HG03039 (cell line): ENCODE data around the gene KRR1.

Source experiments
- ATAC-seq: cut with Tn5 transposase; IDR thresholded peaks from one replicate; pipeline ENCODE4 v1.9.1; 2021; ENCODE audit warnings: mild to moderate bottlenecking, moderate library complexity; ENCODE audit not compliant: unreplicated experiment

The KRR1 gene

DNA sequence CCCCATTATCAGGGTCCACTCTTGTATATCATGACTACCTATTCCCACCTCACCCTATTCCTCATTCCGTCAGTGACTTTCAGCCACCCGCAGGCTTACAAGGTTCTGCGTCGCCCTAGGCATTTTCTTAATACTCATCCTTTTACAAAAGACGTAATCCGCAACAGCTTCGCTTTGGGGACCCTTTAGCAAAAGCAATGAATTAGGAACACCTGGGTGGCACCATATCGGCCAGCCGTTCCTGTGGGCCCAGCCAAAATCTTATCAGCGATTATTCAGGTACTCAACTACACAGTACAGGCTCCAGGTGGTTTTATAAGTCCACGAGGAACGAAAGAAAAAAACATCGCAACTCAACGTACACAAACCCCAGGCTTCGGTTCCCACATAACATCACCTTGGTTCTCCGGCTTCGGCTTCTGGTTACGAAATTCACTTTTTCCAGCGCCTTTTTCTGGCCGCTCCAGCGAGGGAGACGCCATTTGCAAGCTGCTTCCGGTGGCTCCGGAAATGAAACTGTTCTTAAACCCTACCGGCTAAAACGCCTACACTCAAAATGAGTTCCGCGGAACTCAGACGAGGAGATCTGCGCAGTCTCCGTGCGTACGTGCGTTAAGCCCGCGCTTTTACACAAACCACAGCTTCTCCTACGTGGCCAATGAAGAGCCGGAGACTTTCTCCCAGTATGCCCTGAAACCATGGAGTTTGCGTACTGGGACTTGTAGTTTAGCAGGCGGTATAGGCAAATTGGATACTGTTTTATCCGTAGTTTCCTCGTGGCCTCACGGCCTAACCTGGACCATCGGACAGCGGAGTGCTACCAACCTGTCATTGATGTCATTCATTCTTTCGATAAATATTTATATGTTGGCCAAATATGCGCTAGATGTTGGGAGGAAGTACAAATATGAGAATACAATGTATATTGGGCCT lies at the start of gene KRR1:
KRR1 (minus strand) TSS at position 494 of the 933 bp plus-strand sequence; CDS start at position 482, 12 bp downstream.
- ATAC-seq, result peak; percentile 95

- ATAC-seq, result no peak
Measured at GRCh38 chr12:75560167-75560566, 48.8 kb upstream of the KRR1 start.

DNA sequence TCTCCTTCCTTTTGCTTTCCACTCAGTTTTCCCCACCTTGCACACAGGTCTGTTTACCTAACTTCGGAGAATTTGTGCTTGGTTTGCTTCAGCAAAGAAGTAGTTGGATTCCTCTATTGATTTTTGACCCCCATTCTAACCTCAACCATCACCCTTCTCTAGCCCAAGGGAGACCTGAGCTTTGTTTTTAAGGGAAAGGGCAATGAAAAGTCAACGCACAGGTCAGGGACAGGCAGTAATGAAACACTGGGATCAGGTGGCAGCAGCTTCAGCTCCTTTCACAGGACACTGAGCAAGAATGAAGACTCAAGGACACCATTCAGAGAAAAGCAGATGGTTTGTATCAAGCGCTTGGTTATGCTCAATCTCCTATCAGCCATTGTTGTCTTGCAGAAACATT lies 46.9 kb upstream of the KRR1 start:
- no peak for ATAC-seq

DNA sequence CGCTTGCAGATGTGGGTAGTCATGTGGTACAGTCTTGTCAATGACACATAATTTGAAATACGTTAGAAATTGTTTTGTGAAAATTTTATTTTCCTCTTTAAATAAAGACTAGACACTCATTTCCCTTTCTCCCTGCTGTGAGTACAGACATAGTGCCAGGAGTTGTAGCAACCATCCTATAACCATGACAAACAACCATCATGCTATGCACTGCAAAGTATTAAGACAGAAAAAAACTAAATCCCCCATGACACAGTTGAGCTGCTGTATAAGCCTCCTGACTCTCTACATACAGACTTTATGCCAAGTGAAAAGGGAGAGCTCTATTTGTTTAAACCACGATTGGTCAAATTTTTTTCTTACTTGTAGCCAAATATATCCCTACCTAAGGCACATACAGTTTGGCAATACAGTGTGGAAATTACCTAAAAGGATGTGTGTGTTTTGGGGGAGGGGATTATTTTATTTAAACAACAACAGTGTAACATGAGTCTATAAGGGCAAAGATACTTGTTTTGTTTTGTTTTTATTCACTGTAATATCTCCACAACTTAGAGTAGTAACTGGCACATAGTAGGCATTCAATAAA lies 45.0 kb upstream of the KRR1 start:
- ATAC-seq, result no peak

DNA sequence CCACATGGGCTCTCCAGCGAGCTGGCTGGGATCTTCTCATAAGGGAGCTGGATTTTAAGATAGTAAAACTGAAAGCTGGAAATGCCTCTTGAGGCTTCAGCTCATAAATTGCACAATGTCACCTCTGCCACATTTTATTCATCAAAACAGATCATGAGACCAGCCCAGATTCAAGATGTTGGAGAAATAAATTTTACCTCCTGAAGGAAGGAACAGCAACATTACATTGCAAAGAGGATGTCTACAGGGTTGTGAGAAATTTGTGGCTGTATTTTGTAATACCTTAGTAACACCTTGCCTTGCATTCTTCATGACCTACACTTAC lies 43.1 kb upstream of the KRR1 start:
- no peak for ATAC-seq

DNA sequence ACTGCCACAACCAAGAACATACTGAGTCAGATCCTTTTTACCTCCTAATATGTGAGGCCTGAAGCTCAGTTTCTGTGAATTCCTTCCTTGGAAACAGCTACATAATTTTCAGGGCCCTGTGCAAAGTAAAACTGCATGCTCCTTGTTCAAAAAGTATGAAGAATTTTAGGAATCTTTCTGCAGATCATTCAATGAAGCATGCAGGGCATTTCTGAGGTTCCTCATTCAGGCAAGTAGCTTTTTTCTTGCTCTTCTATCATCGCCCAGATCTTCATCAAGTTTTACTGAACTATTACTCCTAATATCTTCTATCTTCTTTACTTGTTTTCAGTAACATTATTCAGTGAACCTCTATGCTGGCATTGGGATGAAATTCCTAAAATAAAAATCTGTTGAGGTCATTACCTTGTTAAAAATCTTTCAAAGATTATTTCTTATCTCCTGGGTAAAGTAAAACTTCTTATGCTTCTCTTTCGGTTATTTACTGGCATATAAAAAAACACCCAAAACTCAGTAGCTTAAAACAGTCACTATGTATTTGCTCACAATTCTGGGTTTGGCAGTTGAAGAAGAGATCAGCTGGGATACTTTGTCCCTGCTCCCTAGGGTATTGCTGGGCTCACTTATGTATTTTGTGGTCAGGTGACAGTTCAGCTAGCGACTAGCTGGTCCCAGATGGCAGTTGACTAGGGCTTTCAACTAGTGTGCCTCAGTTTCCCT lies 42.6 kb upstream of the KRR1 start:
- no peak for ATAC-seq

GRCh38 chr12:75553398-75553797 lies 42.0 kb upstream of the KRR1 start:
- ATAC-seq, result no peak

DNA sequence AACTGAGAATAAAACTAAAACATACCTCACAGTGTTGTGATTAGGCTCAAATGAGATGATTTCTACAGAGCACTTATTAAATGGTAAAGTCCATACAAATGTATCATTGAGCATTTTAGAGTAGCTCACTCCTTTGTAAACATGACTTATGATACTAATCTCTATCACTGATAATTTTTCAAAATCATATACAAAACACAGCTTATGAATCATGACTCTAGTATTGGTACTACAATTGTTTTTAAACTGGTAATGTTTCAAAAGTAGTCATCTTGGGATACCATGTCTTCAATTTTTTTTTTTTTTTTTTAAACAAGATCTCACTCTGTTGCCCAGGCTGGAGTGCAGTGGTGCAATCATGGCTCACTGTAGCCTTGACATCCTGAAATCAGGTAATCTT lies 40.1 kb upstream of the KRR1 start:
- no peak for ATAC-seq

- ATAC-seq, result no peak
Measured at GRCh38 chr12:75550401-75551240, 39.2 kb upstream of the KRR1 start.

- no peak for ATAC-seq
Measured at GRCh38 chr12:75549989-75550388, 38.6 kb upstream of the KRR1 start.

DNA sequence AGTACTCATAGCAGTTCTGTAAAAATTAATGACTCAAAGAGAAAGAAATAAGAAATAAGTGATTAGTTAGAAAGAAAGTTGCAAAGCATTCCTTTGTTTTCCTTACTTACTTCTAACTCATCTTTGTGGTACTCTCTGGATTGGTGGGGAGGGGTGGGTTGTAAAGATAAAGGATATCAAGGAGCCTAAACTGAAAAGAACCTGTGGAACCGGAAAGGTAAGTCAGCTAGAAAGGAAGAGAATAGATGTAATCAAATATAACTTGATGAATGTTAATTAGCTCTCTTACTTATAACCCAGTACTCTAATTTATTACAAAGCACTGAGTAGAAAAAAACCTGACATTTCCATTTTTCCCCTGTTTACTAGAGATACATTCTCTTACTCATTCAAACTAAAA lies 37.5 kb upstream of the KRR1 start:
- no peak for ATAC-seq

DNA sequence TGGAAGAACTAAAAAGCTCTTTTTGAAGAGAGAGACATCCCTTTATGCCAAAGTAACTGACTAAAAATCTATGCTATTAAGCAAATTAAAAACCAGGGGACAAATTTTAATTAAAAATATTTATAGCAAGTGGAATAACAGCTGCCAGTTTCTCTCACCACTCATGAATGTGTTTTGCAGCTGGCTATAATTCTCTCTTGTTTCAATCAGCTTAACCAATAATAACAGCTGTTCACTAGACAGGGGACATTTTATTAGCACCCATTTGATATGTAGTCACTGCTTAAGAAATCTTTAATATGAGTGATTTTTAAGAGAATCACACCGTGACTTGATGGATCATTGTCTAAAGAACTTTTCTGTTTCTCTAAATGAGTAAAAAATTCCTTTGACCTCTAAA lies 34.2 kb upstream of the KRR1 start:
- ATAC-seq, result no peak

GRCh38 chr12:75543529-75543928 lies 32.1 kb upstream of the KRR1 start:
- ATAC-seq, result no peak

GRCh38 chr12:75542942-75543341 lies 31.5 kb upstream of the KRR1 start:
- no peak for ATAC-seq

DNA sequence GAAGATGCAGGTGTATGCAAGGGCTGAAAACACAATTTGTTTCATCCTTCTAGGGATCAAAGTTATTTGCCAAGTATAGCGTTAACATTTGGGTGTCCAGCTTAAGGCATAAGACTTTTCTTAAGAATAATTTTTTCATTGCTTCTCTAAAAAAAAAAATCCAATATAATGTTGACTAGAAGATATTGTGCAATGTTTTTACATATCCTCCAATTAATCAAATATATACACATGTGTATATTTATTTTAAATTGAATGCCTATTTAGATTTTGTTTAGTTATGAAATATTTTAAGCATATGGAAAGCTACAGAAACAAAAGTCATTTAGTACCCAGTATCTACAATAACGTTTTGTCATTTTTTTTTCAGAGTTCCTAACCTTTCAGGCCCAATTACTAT lies 28.5 kb upstream of the KRR1 start:
- ATAC-seq, result no peak

DNA sequence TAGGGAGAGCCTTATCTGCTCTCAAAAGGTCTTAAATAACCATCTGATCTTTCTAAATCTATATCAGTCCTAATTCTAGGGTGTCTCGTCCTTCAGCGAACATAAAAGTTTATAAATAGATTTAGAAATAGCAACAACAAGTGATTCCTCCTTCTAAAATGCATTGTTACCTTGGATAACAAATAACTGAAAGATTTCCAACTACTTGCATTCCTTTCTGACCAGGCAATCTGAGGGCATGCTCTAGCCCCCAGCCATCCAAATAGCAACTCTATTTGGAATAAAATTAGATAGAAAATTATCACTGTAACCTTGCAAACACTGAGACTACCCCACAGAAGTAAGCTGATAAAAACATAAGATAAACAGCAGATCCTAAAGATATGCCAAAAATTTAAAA lies 21.8 kb upstream of the KRR1 start:
- no peak for ATAC-seq

DNA sequence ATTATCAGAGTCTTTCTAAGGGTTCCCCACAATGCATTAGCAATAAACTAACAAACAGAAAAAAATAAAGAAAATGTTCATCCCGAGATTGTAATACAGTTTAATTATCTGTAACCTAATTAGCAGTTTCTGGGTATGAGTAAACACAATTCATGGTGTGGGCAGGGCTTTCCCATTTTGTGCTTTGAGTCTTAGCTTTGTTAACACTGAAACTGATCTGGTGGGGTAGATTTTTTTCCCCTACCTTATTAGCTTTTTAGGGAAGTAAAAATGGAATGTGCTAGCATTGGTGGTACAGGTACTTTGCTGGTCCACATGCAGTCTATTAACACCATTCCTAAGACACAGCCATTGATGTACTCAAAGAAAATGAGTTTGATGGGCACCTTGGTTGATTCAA lies 18.4 kb upstream of the KRR1 start:
- ATAC-seq, result no peak

DNA sequence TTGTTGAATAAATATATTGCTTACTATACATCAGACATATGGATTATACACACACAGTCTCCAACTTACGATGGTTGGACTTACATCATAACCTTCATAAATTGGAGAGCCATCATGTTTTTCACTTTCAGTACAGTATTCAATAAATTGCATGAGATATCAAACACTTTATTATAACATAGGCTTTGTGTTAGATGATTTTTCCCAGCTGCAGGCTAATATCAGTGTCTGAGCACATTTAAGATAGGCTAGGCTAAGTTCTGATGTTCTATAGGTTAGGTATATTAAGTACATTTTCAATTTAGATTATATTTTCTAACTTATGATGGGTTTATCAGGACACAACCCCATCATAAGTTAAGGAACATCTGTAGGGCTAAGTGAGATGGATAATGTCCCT lies 17.9 kb upstream of the KRR1 start:
- no peak for ATAC-seq

DNA sequence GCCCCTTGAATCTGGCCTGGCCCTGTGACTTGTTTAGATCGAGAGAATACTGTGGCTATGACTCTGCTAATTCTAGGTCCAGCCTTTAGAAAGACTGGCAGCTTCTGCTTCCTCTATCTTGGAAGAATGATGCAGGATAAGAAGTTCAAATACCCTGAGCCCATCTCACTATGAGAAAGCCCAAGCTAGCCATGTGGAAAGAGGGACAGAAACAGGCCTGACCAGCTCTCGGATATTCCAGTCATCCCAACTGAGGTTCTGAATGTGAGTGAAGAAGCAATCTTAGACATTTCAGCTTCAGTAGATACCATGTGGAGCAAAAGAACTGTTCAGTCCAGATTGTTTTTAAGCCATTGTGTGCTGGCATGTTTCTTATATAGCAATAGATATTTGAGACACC lies 17.3 kb upstream of the KRR1 start:
- no peak for ATAC-seq

DNA sequence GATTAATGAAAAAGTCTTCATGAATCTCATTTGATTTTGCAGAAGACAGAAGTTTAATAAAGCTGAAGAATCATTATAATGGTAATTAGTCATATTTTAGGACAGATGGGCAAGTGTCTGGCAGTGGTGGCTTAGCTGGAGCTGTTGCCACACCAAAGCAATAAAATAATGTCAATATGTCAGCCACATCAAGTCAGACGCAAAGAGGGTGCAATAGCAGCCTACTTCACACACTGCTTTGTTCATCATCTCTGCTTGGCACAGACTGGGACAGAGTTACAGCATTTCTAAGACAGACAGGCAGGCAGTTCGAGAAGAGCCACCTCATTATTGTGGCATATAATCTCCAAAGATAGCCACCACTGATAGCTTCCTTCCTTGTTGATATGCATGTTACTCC lies 16.9 kb upstream of the KRR1 start:
- ATAC-seq, result no peak
